H1 (cell line): ENCODE measurements around the gene ELAVL1. TPM values are rescaled to one million over a fixed set of nuclear protein-coding genes. Genes with fewer than 3 reads are reported as not detected.

ENCODE experiments used
- CTCF ChIA-PET: fragments of 300-600 bp; sonication (Branson Sonifier 250); formaldehyde crosslinking; loops from one replicate; lab custom pipeline; 2021; ENCODE audit not compliant: partially characterized antibody; lab: Charles Lee
- POLR2A ChIA-PET: fragments of 300-600 bp; sonication (Branson Sonifier 250); formaldehyde crosslinking; loops from one replicate; lab custom pipeline; 2021; ENCODE audit warnings: inconsistent platforms; ENCODE audit not compliant: partially characterized antibody; lab: Charles Lee
- DNase-seq, 2 experiments: peaks; one replicate each; pipeline versions ENCODE4 v3.0.0 to v3.0.0-alpha.2; 2010 to 2022; ENCODE audit warnings: low spot score in 2 of 2, low read depth in 1 of 2, mixed read lengths in 1 of 2
- FAIRE-seq: peaks from 2 replicates; lab custom pipeline; 2011; peaks lifted over from hg19 to GRCh38; lab: Jason Lieb, UNC
- H2AFZ ChIP-seq: 2 replicates; pipeline ENCODE4 v1.8.1; 2012; ENCODE audit warnings: low read length, inconsistent platforms
- H2AK5ac ChIP-seq: 2 replicates; pipeline ENCODE4 v1.6.1; 2013; ENCODE audit warnings: low read depth, low read length
- H2BK120ac ChIP-seq: replicated peaks from 2 replicates; pipeline ENCODE3; 2013; ENCODE audit warnings: low read depth, low read length, inconsistent platforms
- H2BK12ac ChIP-seq: 2 replicates; pipeline ENCODE4 v1.6.1; 2013; ENCODE audit warnings: low read depth, low read length
- H2BK15ac ChIP-seq: 2 replicates; pipeline ENCODE4 v1.6.1; 2013; ENCODE audit warnings: low read length
- H2BK20ac ChIP-seq: 2 replicates; pipeline ENCODE4 v1.6.1; 2013; ENCODE audit warnings: low read length
- H2BK5ac ChIP-seq: 2 replicates; pipeline ENCODE4 v1.6.1; 2013; ENCODE audit warnings: low read depth, low read length
- H3K14ac ChIP-seq: 2 replicates; pipeline ENCODE4 v1.6.1; 2013; ENCODE audit warnings: inconsistent platforms; ENCODE audit not compliant: insufficient read length
- H3K18ac ChIP-seq: 2 replicates; pipeline ENCODE4 v1.6.1; 2013; ENCODE audit warnings: low read length; ENCODE audit errors: extremely low read depth
- H3K23ac ChIP-seq: 2 replicates; pipeline ENCODE4 v1.6.1; 2013; ENCODE audit warnings: inconsistent platforms; ENCODE audit not compliant: insufficient read length
- H3K23me2 ChIP-seq: 2 replicates; pipeline ENCODE4 v1.6.1; 2013; ENCODE audit warnings: low read depth, low read length
- H3K27ac ChIP-seq: 2 replicates; pipeline ENCODE4 v1.6.1; 2011; ENCODE audit warnings: low read depth, low read length, inconsistent platforms
- H3K27me3 ChIP-seq, 4 experiments: replicated peaks in 1 of 4; 1 replicate in 1 of 4; 2 replicates in 3 of 4; pipeline versions ENCODE4 v1.6.1 to v1.8.1; 2011 to 2013; ENCODE audit warnings: low read length in 3 of 4, mild to moderate bottlenecking in 3 of 4, inconsistent platforms in 2 of 4, mixed read lengths in 2 of 4, moderate library complexity in 1 of 4; ENCODE audit not compliant: control insufficient read depth in 3 of 4, insufficient read depth in 3 of 4; ENCODE audit errors: extremely low read depth in 1 of 4
- H3K36me3 ChIP-seq, 4 experiments: 2 replicates each; pipeline versions ENCODE4 v1.6.1 to v1.8.1; 2011 to 2013; ENCODE audit warnings: mild to moderate bottlenecking in 4 of 4, low read length in 3 of 4, moderate library complexity in 2 of 4, control low read depth in 1 of 4, inconsistent platforms in 1 of 4; ENCODE audit not compliant: insufficient read depth in 4 of 4, control insufficient read depth in 2 of 4
- H3K4ac ChIP-seq: replicated peaks from 2 replicates; pipeline ENCODE3; 2013; ENCODE audit warnings: low read length, low read depth, mixed read lengths, inconsistent platforms; ENCODE audit not compliant: insufficient read length
- H3K4me1 ChIP-seq, 4 experiments: replicated peaks in 1 of 4; 1 replicate in 1 of 4; 2 replicates in 3 of 4; pipeline versions ENCODE4 v1.6.1 to v1.8.1; 2011 to 2013; ENCODE audit warnings: low read length in 3 of 4, inconsistent platforms in 2 of 4, mixed read lengths in 1 of 4; ENCODE audit not compliant: insufficient read depth in 4 of 4, control insufficient read depth in 3 of 4
- H3K4me2 ChIP-seq, 2 experiments: 2 replicates each; pipeline versions ENCODE4 v1.6.1 to v1.8.1; 2011 to 2013; ENCODE audit warnings: low read depth in 2 of 2, low read length in 2 of 2, control low read depth in 1 of 2, inconsistent platforms in 1 of 2, mild to moderate bottlenecking in 1 of 2; ENCODE audit not compliant: insufficient read depth in 1 of 2
- H3K4me3 ChIP-seq, 4 experiments: fragments of 200-600, 300-600 bp in 1 of 4; sonication (generic), shearing (Covaris generic), sonication (Bioruptor Twin) in 1 of 4; 2 replicates each; pipeline versions ENCODE4 v1.5.1 to v1.8.1; 2011 to 2016; ENCODE audit warnings: low read length in 4 of 4, low read depth in 3 of 4, control low read depth in 2 of 4, inconsistent platforms in 2 of 4, mild to moderate bottlenecking in 2 of 4, mixed read lengths in 1 of 4, moderate library complexity in 1 of 4; ENCODE audit not compliant: insufficient read depth in 2 of 4; ENCODE audit errors: extremely low read depth in 1 of 4
- H3K56ac ChIP-seq: replicated peaks from 2 replicates; pipeline ENCODE3; 2013; ENCODE audit warnings: low read depth, mild to moderate bottlenecking, mixed read lengths, low read length, inconsistent platforms; ENCODE audit not compliant: insufficient read length
- H3K79me1 ChIP-seq: 2 replicates; pipeline ENCODE4 v1.6.1; 2013; ENCODE audit warnings: low read depth, low read length, control low read depth
- H3K79me2 ChIP-seq, 2 experiments: 2 replicates each; pipeline versions ENCODE4 v1.6.1 to v1.8.1; 2012 to 2013; ENCODE audit warnings: low read length in 2 of 2, mild to moderate bottlenecking in 2 of 2, inconsistent platforms in 1 of 2; ENCODE audit not compliant: insufficient read depth in 2 of 2, control insufficient read depth in 1 of 2
- H3K9ac ChIP-seq, 4 experiments: replicated peaks in 1 of 4; 1 replicate in 1 of 4; 2 replicates in 3 of 4; pipeline versions ENCODE4 v1.6.1 to v1.8.1; 2011 to 2013; ENCODE audit warnings: low read depth in 3 of 4, low read length in 3 of 4, control low read depth in 2 of 4, mild to moderate bottlenecking in 2 of 4, moderate library complexity in 2 of 4, inconsistent platforms in 1 of 4; ENCODE audit errors: extremely low read depth in 1 of 4
- H3K9me3 ChIP-seq, 2 experiments: 2 replicates each; pipeline versions ENCODE4 v1.6.1 to v1.8.1; 2012 to 2013; ENCODE audit warnings: mild to moderate bottlenecking in 2 of 2, moderate library complexity in 2 of 2, control low read depth in 1 of 2, inconsistent platforms in 1 of 2, low read depth in 1 of 2, low read length in 1 of 2, mixed read lengths in 1 of 2; ENCODE audit not compliant: insufficient read depth in 2 of 2
- H4K20me1 ChIP-seq, 2 experiments: replicated peaks in 1 of 2; 2 replicates each; pipeline versions ENCODE3 to v1.8.1; 2011 to 2013; ENCODE audit warnings: inconsistent platforms in 2 of 2, low read length in 2 of 2, mild to moderate bottlenecking in 1 of 2; ENCODE audit not compliant: insufficient read depth in 2 of 2, control insufficient read depth in 1 of 2
- H4K5ac ChIP-seq: 2 replicates; pipeline ENCODE4 v1.6.1; 2013; ENCODE audit warnings: low read length, low read depth, mixed read lengths, inconsistent platforms; ENCODE audit not compliant: insufficient read length
- H4K8ac ChIP-seq: 2 replicates; pipeline ENCODE4 v1.8.0; 2013; ENCODE audit warnings: mild to moderate bottlenecking, moderate library complexity, low read length, inconsistent platforms; ENCODE audit not compliant: insufficient read depth; ENCODE audit errors: extremely low read depth
- H4K91ac ChIP-seq: replicated peaks from 2 replicates; pipeline ENCODE3; 2013; ENCODE audit warnings: low read length, mixed read lengths, inconsistent platforms; ENCODE audit not compliant: insufficient read length
- EGR1 ChIP-seq: IDR thresholded peaks from 2 replicates; pipeline ENCODE4 v1.6.1; 2011; ENCODE audit warnings: low read depth, low read length, borderline replicate concordance
- EP300 ChIP-seq, 2 experiments: IDR thresholded peaks; 1 replicate in 1 of 2; 2 replicates in 1 of 2; pipeline ENCODE4 v1.6.1; 2011 to 2012; ENCODE audit warnings: low read depth in 2 of 2, low read length in 2 of 2, mild to moderate bottlenecking in 2 of 2, borderline replicate concordance in 1 of 2, inconsistent platforms in 1 of 2, moderate library complexity in 1 of 2
- JUND ChIP-seq: IDR thresholded peaks from 2 replicates; pipeline ENCODE4 v1.6.1; 2011; ENCODE audit warnings: mild to moderate bottlenecking, improper control_type of control experiment, low read length
- KDM5A ChIP-seq: fragments of 200-600 bp; IDR thresholded peaks from 2 replicates; pipeline ENCODE4 v1.7.1; 2012; ENCODE audit warnings: mild to moderate bottlenecking, low read length, inconsistent platforms, mixed read lengths
- NRF1 ChIP-seq: IDR thresholded peaks from 2 replicates; pipeline ENCODE4 v1.6.1; 2011; ENCODE audit warnings: mild to moderate bottlenecking, low read depth, low read length, improper control_type of control experiment
- PHF8 ChIP-seq: fragments of 200-600 bp; sonication (generic); conservative IDR thresholded peaks from 2 replicates; pipeline ENCODE4 v1.7.1; 2012; ENCODE audit warnings: low read depth, mild to moderate bottlenecking, inconsistent platforms, low read length, moderate library complexity
- POU5F1 ChIP-seq: IDR thresholded peaks from 2 replicates; pipeline ENCODE4 v1.6.1; 2011; ENCODE audit warnings: low read depth, mild to moderate bottlenecking, low read length, moderate library complexity
- RNF2 ChIP-seq: fragments of 200-900, 300-1000 bp; sonication (generic); IDR thresholded peaks from 2 replicates; pipeline ENCODE4 v1.7.1; 2016; ENCODE audit warnings: borderline replicate concordance, low read depth, mild to moderate bottlenecking, antibody characterized with exemption, low read length; ENCODE audit not compliant: poor library complexity, severe bottlenecking; ENCODE audit errors: missing control alignments
- RXRA ChIP-seq: IDR thresholded peaks from 2 replicates; pipeline ENCODE4 v1.6.1; 2011; ENCODE audit warnings: low read depth, mild to moderate bottlenecking, low read length, moderate library complexity; ENCODE audit not compliant: insufficient read depth
- SP1 ChIP-seq: IDR thresholded peaks from 2 replicates; pipeline ENCODE4 v1.6.1; 2011; ENCODE audit warnings: low read depth, low read length
- SP2 ChIP-seq: IDR thresholded peaks from 2 replicates; pipeline ENCODE4 v1.6.1; 2012; ENCODE audit warnings: mild to moderate bottlenecking, low read length, inconsistent platforms
- SP4 ChIP-seq: IDR thresholded peaks from 2 replicates; pipeline ENCODE4 v1.6.1; 2012; ENCODE audit warnings: low read length, inconsistent platforms
- YY1 ChIP-seq: IDR thresholded peaks from 2 replicates; pipeline ENCODE4 v1.6.1; 2011; ENCODE audit warnings: low read depth, mild to moderate bottlenecking, low read length
- WGBS, 2 experiments: shearing (Covaris generic) in 1 of 2; methylation state at CpG; one replicate each; pipeline versions ENCODE4 v1.1.6 to v1.1.7; 2013 to 2015; ENCODE audit warnings: low lambda C conversion rate in 2 of 2, mixed read lengths in 2 of 2, inconsistent platforms in 1 of 2, low coverage in 1 of 2, missing lambda C conversion rate in 1 of 2; ENCODE audit not compliant: insufficient replicate concordance in 2 of 2, insufficient coverage in 1 of 2, insufficient read length in 1 of 2; ENCODE audit errors: extremely low coverage in 1 of 2, missing lambda C conversion rate in 1 of 2; 5-methylcytosine and 5-hydroxymethylcytosine counted together
- polyA plus RNA-seq, 7 experiments: library from polyadenylated mRNA; depleted of rRNA in 3 of 7; stranded (reverse) in 5 of 7; unstranded in 2 of 7; fragments of >200 nt in 5 of 7; fragments of 200-250 nt in 2 of 7; gene quantifications; 1 replicate in 5 of 7; 2 replicates in 1 of 7; 4 replicates in 1 of 7; pipeline versions ENCODE4 v1.2.1 to v1.2.3, GENCODE V29; 2011 to 2013; ENCODE audit warnings: missing spikeins in 2 of 7, mixed read lengths in 2 of 7
- total RNA-seq: library from RNA; stranded (reverse); fragmentation: NEBNext Ultra II Directional; extraction: Animal tissue kit (Norgen Biotek cat#: 25700); gene quantifications from 2 replicates; pipeline ENCODE4 v1.2.1, GENCODE V29; 2021
- TF ChIP-seq, protein P1 (sequence below): IDR thresholded peaks from 2 replicates; pipeline ENCODE4 v1.6.1; 2012; ENCODE audit warnings: inconsistent platforms

Gene ELAVL1
- total and polyA plus RNA-seq, 2 of the 8 experiments (the other 6 are each of a cell fraction or from before 2014, with no cell fraction given) = 56.7 to 163 TPM

- no peak for TF ChIP-seq SP4
- TF ChIP-seq POU5F1 = no peak
- TF ChIP-seq NRF1 = no peak
- no peak for TF ChIP-seq EP300 (IDR thresholded peaks at IDR 0.05; ENCODE audit: borderline replicate concordance in 1 of 2, low read depth in 2 of 2, low read length in 2 of 2)
- TF ChIP-seq RXRA = no peak
- TF ChIP-seq, protein P1, sequence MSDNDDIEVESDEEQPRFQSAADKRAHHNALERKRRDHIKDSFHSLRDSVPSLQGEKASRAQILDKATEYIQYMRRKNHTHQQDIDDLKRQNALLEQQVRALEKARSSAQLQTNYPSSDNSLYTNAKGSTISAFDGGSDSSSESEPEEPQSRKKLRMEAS = no peak
- TF ChIP-seq JUND = no peak
- no peak for TF ChIP-seq YY1
- no peak for TF ChIP-seq KDM5A
- no peak for TF ChIP-seq SP1
- no peak for TF ChIP-seq PHF8
- no peak for TF ChIP-seq RNF2
- TF ChIP-seq EGR1 = no peak
- TF ChIP-seq SP2 = no peak
- Histone ChIP-seq H3K23ac (no peak overlapping the region), H3K27me3 (no peaks in the 10 kb centered on the region), H4K5ac (no peak overlapping the region), H3K79me2 (no peaks in the 10 kb centered on the region), H3K9ac (no peak overlapping the region), H3K4me3 (no peak overlapping the region), H4K91ac (no peak overlapping the region), H3K23me2 (peaks cover 13% of the 10 kb centered on the region), H3K56ac (no peak overlapping the region), H2BK20ac (no peak overlapping the region), H2BK5ac (no peak overlapping the region), H2AFZ (no peak overlapping the region), H2BK15ac (no peak overlapping the region), H2BK12ac (no peak overlapping the region), H3K27ac (no peak overlapping the region), H4K8ac (no peak overlapping the region; the same call in 1 of the 2 replicates), H2AK5ac (no peak overlapping the region), H3K9me3 (no peaks in the 10 kb centered on the region), H3K4me2 (peak overlapping the region in 1 of 2 experiments; percentile 4; a peak in 1 of 4 replicates), H2BK120ac (no peak overlapping the region), H3K4me1 (peaks cover 0 to 19% (median 6%) of the 10 kb centered on the region in 4 experiments; a peak in 5 of 7 replicates), H3K79me1 (no peaks in the 10 kb centered on the region), H3K36me3 (peaks cover 0 to 3% (median 0%) of the 10 kb centered on the region in 4 experiments; a peak in 2 of 8 replicates), H3K14ac (no peak overlapping the region), H4K20me1 (peaks cover 13 to 24% of the 10 kb centered on the region in 2 experiments), H3K18ac (no peak overlapping the region), H3K4ac (no peak overlapping the region)
- CTCF ChIA-PET = interaction anchor here (0.5 to 5.7 kb wide), 9 partner anchors 12 to 71 kb away, joined by 3 to 31 read pairs (median 3); no protein-coding TSS in a partner anchor
- FAIRE-seq (no peak), DNase-seq (no peak)
- 90% methylated on average over 12 of the region's 12 CpGs; no CpG with 5 or more reads in 1 of the 2 experiments for WGBS, 2 experiments
- POLR2A ChIA-PET = interaction anchor here (0.7 to 10.6 kb wide), 5 partner anchors 16 to 383 kb away, joined by 3 to 106 read pairs (median 4); partner anchors contain the start of gene TIMM44
These were observed 81.2 kb downstream of the ELAVL1 start for GRCh38 chr19:7924241-7924640.
